Measurements from ENCODE around the gene TBRG4.

GRCh38 chr7:45116048-45116447 lies 4.6 kb upstream of the TBRG4 start:
- TF ChIP-seq CTCF (IDR thresholded peaks at IDR 0.05; ENCODE audit: borderline replicate concordance, extremely low read depth, low read length, poor library complexity, severe bottlenecking), result no peak
- TF ChIP-seq EZH2 (IDR thresholded peaks at IDR 0.05; ENCODE audit: borderline replicate concordance, low read depth, low read length, severe bottlenecking), result no peak
